Measurements from ENCODE around the gene OLFML3. TPM values are rescaled to one million over a fixed set of nuclear protein-coding genes. Genes with fewer than 3 reads are reported as not detected.

Gene OLFML3
- total RNA-seq, 1 experiment from 2014 or later, result 0.26 TPM

- H3K27ac ChIP-seq (ENCODE audit: low read length), result no peak overlapping the region
- H3K4me1 ChIP-seq (ENCODE audit: low read length), result peaks cover 43% of the 10 kb centered on the region
- no peaks in the 10 kb centered on the region; the same call in 1 of the 2 replicates for H3K27me3 ChIP-seq (ENCODE audit: low read length)
Measured at GRCh38 chr1:113990961-113991360, 11.7 kb downstream of the OLFML3 start.

DNA sequence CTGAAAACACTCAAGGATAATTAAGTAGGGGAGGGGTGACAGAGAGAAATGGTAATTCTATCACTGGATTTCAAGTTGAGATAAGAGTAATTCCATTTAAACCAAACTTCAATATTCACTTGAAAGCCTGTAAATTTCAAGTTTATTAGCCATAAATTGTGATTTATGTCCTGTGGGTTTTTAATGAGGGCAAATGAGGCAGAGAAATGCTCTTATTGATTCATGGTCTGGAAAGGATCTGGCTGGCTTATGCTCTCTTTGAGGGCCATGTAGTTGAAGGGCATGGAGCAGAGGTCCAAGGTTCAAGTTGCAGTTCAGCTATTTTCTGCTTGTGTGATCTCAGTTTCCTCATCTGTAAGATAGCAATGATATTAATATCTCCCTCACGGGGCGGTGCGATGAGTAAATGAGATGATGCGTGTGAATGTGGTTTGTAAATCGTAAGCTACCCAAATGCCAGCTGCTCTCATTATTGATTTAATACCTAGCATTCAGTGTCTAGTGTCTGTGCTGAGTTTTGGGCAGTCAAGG, 12.3 kb downstream of the OLFML3 start:
- H3K36me3 ChIP-seq (ENCODE audit: insufficient read depth, low read length), result no peaks in the 10 kb centered on the region
- H3K4me3 ChIP-seq (ENCODE audit: low read length), result no peak overlapping the region
- H3K9ac ChIP-seq (ENCODE audit: low read length), result no peak overlapping the region
- H3K27ac ChIP-seq (ENCODE audit: low read length), result no peak overlapping the region
- H4K20me1 ChIP-seq (ENCODE audit: insufficient read depth, low read depth, low read length), result no peaks in the 10 kb centered on the region
- H3K4me2 ChIP-seq (ENCODE audit: low read depth, low read length, poor library complexity, severe bottlenecking), result peak overlapping the region; percentile 44
- H3K27me3 ChIP-seq (ENCODE audit: low read length), result no peaks in the 10 kb centered on the region; the same call in 1 of the 2 replicates
- peak; percentile 75 for DNase-seq
- H3K9me3 ChIP-seq (ENCODE audit: low read length), result peaks cover 14% of the 10 kb centered on the region
- H3K79me2 ChIP-seq (ENCODE audit: low read length), result no peaks in the 10 kb centered on the region
- H3K4me1 ChIP-seq (ENCODE audit: low read length), result peaks cover 43% of the 10 kb centered on the region
- no peaks in the 10 kb centered on the region for H3K9me2 ChIP-seq (replicated peaks; ENCODE audit: insufficient read depth, low read length)
- H2AFZ ChIP-seq (ENCODE audit: low read length), result no peak overlapping the region

More at GRCh38 chr1:113990961-113991360, 11.7 kb downstream of the OLFML3 start:
- no peak overlapping the region for H2AFZ ChIP-seq (ENCODE audit: low read length)
- no peak for DNase-seq
- no peaks in the 10 kb centered on the region for H3K79me2 ChIP-seq (ENCODE audit: low read length)
- no peaks in the 10 kb centered on the region for H3K36me3 ChIP-seq (ENCODE audit: insufficient read depth, low read length)
- no peak overlapping the region for H3K4me3 ChIP-seq (ENCODE audit: low read length)
- H3K4me2 ChIP-seq (ENCODE audit: low read depth, low read length, poor library complexity, severe bottlenecking), result peak overlapping the region; percentile 44
- no peaks in the 10 kb centered on the region for H3K9me2 ChIP-seq (replicated peaks; ENCODE audit: insufficient read depth, low read length)
- peaks cover 14% of the 10 kb centered on the region for H3K9me3 ChIP-seq (ENCODE audit: low read length)
- H3K9ac ChIP-seq (ENCODE audit: low read length), result no peak overlapping the region
- H4K20me1 ChIP-seq (ENCODE audit: insufficient read depth, low read depth, low read length), result no peaks in the 10 kb centered on the region

- H3K9me2 ChIP-seq (replicated peaks; ENCODE audit: insufficient read depth, low read length), result no peaks in the 10 kb centered on the region
- H4K20me1 ChIP-seq (ENCODE audit: insufficient read depth, low read depth, low read length), result no peaks in the 10 kb centered on the region
- no peak overlapping the region for H3K9ac ChIP-seq (ENCODE audit: low read length)
- H3K27ac ChIP-seq (ENCODE audit: low read length), result no peak overlapping the region
- H3K9me3 ChIP-seq (ENCODE audit: low read length), result peaks cover 14% of the 10 kb centered on the region
- H3K4me1 ChIP-seq (ENCODE audit: low read length), result peaks cover 43% of the 10 kb centered on the region
- H2AFZ ChIP-seq (ENCODE audit: low read length), result no peak overlapping the region
- no peak overlapping the region for H3K4me3 ChIP-seq (ENCODE audit: low read length)
- H3K4me2 ChIP-seq (ENCODE audit: low read depth, low read length, poor library complexity, severe bottlenecking), result no peak overlapping the region
- peak; percentile 53 for DNase-seq
- no peaks in the 10 kb centered on the region for H3K36me3 ChIP-seq (ENCODE audit: insufficient read depth, low read length)
- no peaks in the 10 kb centered on the region; the same call in 1 of the 2 replicates for H3K27me3 ChIP-seq (ENCODE audit: low read length)
- no peaks in the 10 kb centered on the region for H3K79me2 ChIP-seq (ENCODE audit: low read length)
Measured at GRCh38 chr1:113993072-113993471, 13.8 kb downstream of the OLFML3 start.

GRCh38 chr1:113993766-113994165, 14.5 kb downstream of the OLFML3 start:
- Histone ChIP-seq H3K4me2 (ENCODE audit: low read depth, low read length, poor library complexity, severe bottlenecking) (no peak overlapping the region), H3K4me1 (ENCODE audit: low read length) (peaks cover 41% of the 10 kb centered on the region), H3K79me2 (ENCODE audit: low read length) (no peaks in the 10 kb centered on the region), H3K9me2 (replicated peaks; ENCODE audit: insufficient read depth, low read length) (no peaks in the 10 kb centered on the region), H3K27ac (ENCODE audit: low read length) (no peak overlapping the region), H3K9me3 (ENCODE audit: low read length) (peaks cover 14% of the 10 kb centered on the region), H3K36me3 (ENCODE audit: insufficient read depth, low read length) (no peaks in the 10 kb centered on the region), H3K9ac (ENCODE audit: low read length) (no peak overlapping the region), H2AFZ (ENCODE audit: low read length) (no peak overlapping the region), H3K27me3 (ENCODE audit: low read length) (no peaks in the 10 kb centered on the region; the same call in 1 of the 2 replicates), H3K4me3 (ENCODE audit: low read length) (no peak overlapping the region), H4K20me1 (ENCODE audit: insufficient read depth, low read depth, low read length) (no peaks in the 10 kb centered on the region)
- DNase-seq, result no peak

GRCh38 chr1:113995382-113995781, 16.1 kb downstream of the OLFML3 start:
- no peaks in the 10 kb centered on the region; the same call in 1 of the 2 replicates for H3K27me3 ChIP-seq (ENCODE audit: low read length)
- no peak overlapping the region for H3K9ac ChIP-seq (ENCODE audit: low read length)
- H3K36me3 ChIP-seq (ENCODE audit: insufficient read depth, low read length), result no peaks in the 10 kb centered on the region
- no peaks in the 10 kb centered on the region for H4K20me1 ChIP-seq (ENCODE audit: insufficient read depth, low read depth, low read length)
- no peak for DNase-seq
- no peaks in the 10 kb centered on the region for H3K79me2 ChIP-seq (ENCODE audit: low read length)
- H3K27ac ChIP-seq (ENCODE audit: low read length), result no peak overlapping the region
- no peak overlapping the region for H3K4me3 ChIP-seq (ENCODE audit: low read length)
- no peak overlapping the region for H2AFZ ChIP-seq (ENCODE audit: low read length)
- peaks cover 38% of the 10 kb centered on the region for H3K4me1 ChIP-seq (ENCODE audit: low read length)
- H3K9me3 ChIP-seq (ENCODE audit: low read length), result peaks cover 14% of the 10 kb centered on the region
- H3K9me2 ChIP-seq (replicated peaks; ENCODE audit: insufficient read depth, low read length), result no peaks in the 10 kb centered on the region
- no peak overlapping the region for H3K4me2 ChIP-seq (ENCODE audit: low read depth, low read length, poor library complexity, severe bottlenecking)

GRCh38 chr1:113998361-113998760, 19.1 kb downstream of the OLFML3 start:
- peaks cover 17% of the 10 kb centered on the region for H3K4me1 ChIP-seq (ENCODE audit: low read length)
- H2AFZ ChIP-seq (ENCODE audit: low read length), result no peak overlapping the region
- H4K20me1 ChIP-seq (ENCODE audit: insufficient read depth, low read depth, low read length), result no peaks in the 10 kb centered on the region
- no peak overlapping the region for H3K4me3 ChIP-seq (ENCODE audit: low read length)
- H3K9me3 ChIP-seq (ENCODE audit: low read length), result peaks cover 14% of the 10 kb centered on the region
- H3K9me2 ChIP-seq (replicated peaks; ENCODE audit: insufficient read depth, low read length), result no peaks in the 10 kb centered on the region
- DNase-seq, result no peak
- H3K27ac ChIP-seq (ENCODE audit: low read length), result no peak overlapping the region
- H3K9ac ChIP-seq (ENCODE audit: low read length), result no peak overlapping the region
- no peak overlapping the region for H3K4me2 ChIP-seq (ENCODE audit: low read depth, low read length, poor library complexity, severe bottlenecking)
- no peaks in the 10 kb centered on the region for H3K36me3 ChIP-seq (ENCODE audit: insufficient read depth, low read length)
- H3K79me2 ChIP-seq (ENCODE audit: low read length), result no peaks in the 10 kb centered on the region
- no peaks in the 10 kb centered on the region; the same call in 1 of the 2 replicates for H3K27me3 ChIP-seq (ENCODE audit: low read length)

GRCh38 chr1:113999233-113999632, 20.0 kb downstream of the OLFML3 start:
- DNase-seq, result no peak
- Histone ChIP-seq H3K27ac (ENCODE audit: low read length) (no peak overlapping the region), H3K27me3 (ENCODE audit: low read length) (no peaks in the 10 kb centered on the region; the same call in 1 of the 2 replicates), H2AFZ (ENCODE audit: low read length) (no peak overlapping the region), H4K20me1 (ENCODE audit: insufficient read depth, low read depth, low read length) (no peaks in the 10 kb centered on the region), H3K9ac (ENCODE audit: low read length) (no peak overlapping the region), H3K9me2 (replicated peaks; ENCODE audit: insufficient read depth, low read length) (no peaks in the 10 kb centered on the region), H3K4me2 (ENCODE audit: low read depth, low read length, poor library complexity, severe bottlenecking) (no peak overlapping the region), H3K36me3 (ENCODE audit: insufficient read depth, low read length) (no peaks in the 10 kb centered on the region), H3K79me2 (ENCODE audit: low read length) (no peaks in the 10 kb centered on the region), H3K4me3 (ENCODE audit: low read length) (no peak overlapping the region), H3K9me3 (ENCODE audit: low read length) (peaks cover 10% of the 10 kb centered on the region), H3K4me1 (ENCODE audit: low read length) (peaks cover 19% of the 10 kb centered on the region)

DNA sequence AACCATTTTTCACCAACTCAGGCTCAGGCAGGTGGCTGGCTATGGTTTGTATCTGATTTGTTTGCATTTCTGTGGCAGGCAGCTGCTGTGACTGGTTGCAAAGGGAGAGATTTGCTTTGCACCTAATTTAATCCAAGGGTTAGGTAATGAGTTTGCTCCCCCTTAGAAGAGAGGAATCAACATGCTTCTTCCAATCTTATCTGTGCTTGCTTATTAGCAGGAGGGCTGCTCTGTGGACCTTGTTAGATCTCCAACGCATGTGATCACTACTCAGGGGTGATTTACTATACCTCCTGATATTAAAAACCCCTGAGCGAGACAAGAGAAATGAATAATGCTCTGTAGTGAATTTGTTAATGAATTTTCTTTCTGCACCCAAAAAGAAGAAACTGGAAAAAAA, 20.5 kb downstream of the OLFML3 start:
- H3K27me3 ChIP-seq (ENCODE audit: low read length), result no peaks in the 10 kb centered on the region

More for the DNA sequence above, 20.5 kb downstream of the OLFML3 start:
- H3K36me3 ChIP-seq (ENCODE audit: insufficient read depth, low read length), result no peaks in the 10 kb centered on the region
- H3K9ac ChIP-seq (ENCODE audit: low read length), result no peak overlapping the region
- no peaks in the 10 kb centered on the region for H3K79me2 ChIP-seq (ENCODE audit: low read length)
- H3K4me3 ChIP-seq (ENCODE audit: low read length), result no peak overlapping the region
- no peak overlapping the region for H3K4me2 ChIP-seq (ENCODE audit: low read depth, low read length, poor library complexity, severe bottlenecking)
- H4K20me1 ChIP-seq (ENCODE audit: insufficient read depth, low read depth, low read length), result no peaks in the 10 kb centered on the region
- peaks cover 19% of the 10 kb centered on the region for H3K4me1 ChIP-seq (ENCODE audit: low read length)
- H3K27ac ChIP-seq (ENCODE audit: low read length), result no peak overlapping the region
- no peak overlapping the region for H2AFZ ChIP-seq (ENCODE audit: low read length)
- H3K9me3 ChIP-seq (ENCODE audit: low read length), result peaks cover 8% of the 10 kb centered on the region; the same call in 1 of the 2 replicates
- H3K9me2 ChIP-seq (replicated peaks; ENCODE audit: insufficient read depth, low read length), result no peaks in the 10 kb centered on the region
- DNase-seq, result no peak
